Gastrocnemius medialis (tissue), 4 donors: Measurements from ENCODE around the gene ERC2. TPM values are rescaled to one million over a fixed set of nuclear protein-coding genes. Genes with fewer than 3 reads are reported as not detected.

ENCODE experiments used
- ATAC-seq, 2 donors: fragments of 150-250 bp; one replicate each; pipeline ENCODE4 v1.9.1; 2016
- DNase-seq, 2 donors: peaks; one replicate each; pipeline ENCODE4 v3.0.0-alpha.2; 2019
- H3K27ac ChIP-seq, 4 donors: fragments of 200-600 bp; sonication (generic); 1 replicate in 1 of 4; 2 replicates in 3 of 4; pipeline ENCODE4 v1.5.1; 2016 to 2018; ENCODE audit warnings: mild to moderate bottlenecking in 2 of 4, moderate library complexity in 1 of 4
- H3K27me3 ChIP-seq, 3 donors: fragments of 200-600 bp; sonication (generic) in 2 of 3; 1 replicate in 1 of 3; 2 replicates in 2 of 3; pipeline versions ENCODE4 v1.5.1 to v1.6.0; 2016 to 2019; ENCODE audit warnings: mild to moderate bottlenecking in 1 of 3, moderate library complexity in 1 of 3
- H3K36me3 ChIP-seq, 2 donors: fragments of 200-600 bp; sonication (generic) in 1 of 2; one replicate each; pipeline ENCODE4 v1.5.1; 2017 to 2018
- H3K4me1 ChIP-seq, 2 donors: fragments of 200-600 bp; sonication (generic) in 1 of 2; one replicate each; pipeline ENCODE4 v1.5.1; 2016 to 2017; ENCODE audit warnings: mild to moderate bottlenecking in 2 of 2
- H3K4me3 ChIP-seq, 4 donors: fragments of 200-600 bp; sonication (generic) in 3 of 4; 1 replicate in 1 of 4; 2 replicates in 3 of 4; pipeline ENCODE4 v1.5.1; 2016 to 2019; ENCODE audit warnings: mild to moderate bottlenecking in 2 of 4
- H3K9me3 ChIP-seq, 3 donors: fragments of 200-600 bp; sonication (generic) in 2 of 3; 1 replicate in 1 of 3; 2 replicates in 2 of 3; pipeline ENCODE4 v1.5.1; 2016 to 2019
- POLR2A ChIP-seq, 2 donors: fragments of 450-650 bp; IDR thresholded peaks; one replicate each; pipeline ENCODE4 v1.6.1; 2017; ENCODE audit warnings: antibody characterized with exemption in 2 of 2, mild to moderate bottlenecking in 2 of 2, moderate library complexity in 2 of 2
- in situ Hi-C, 4 donors: fragments of 200-750 bp; cut with MboI; loops; one replicate each; pipeline versions ENCODE4 v1.15.0 to v1.8.0; 2017; ENCODE audit warnings: low sequenced_read_pairs in 4 of 4
- intact Hi-C: fragments of 100-400 bp; cut with DNase I; formaldehyde crosslinking; loops from one replicate; pipeline ENCODE4 v1.15.1; 2023; ENCODE audit warnings: low total_unique reads
- total RNA-seq, 4 donors: library from RNA; depleted of rRNA; stranded (reverse); fragments of >200 nt; gene quantifications; one replicate each; pipeline versions ENCODE4 v1.1.0 to v1.2.3, GENCODE V29; 2016
- TF ChIP-seq, protein P1 (sequence below), 5 experiments: fragments of 450-650 bp in 3 of 5; fragments of 200-600 bp in 2 of 5; sonication (generic) in 2 of 5; IDR thresholded peaks in 4 of 5; conservative IDR thresholded peaks in 1 of 5; 1 replicate in 4 of 5; 2 replicates in 1 of 5; pipeline ENCODE4 v1.5.1; 2016 to 2019; ENCODE audit warnings: antibody characterized with exemption in 5 of 5, mild to moderate bottlenecking in 3 of 5, moderate library complexity in 3 of 5

Gene ERC2
- total RNA-seq, 4 donors from 2014 or later: not detected

DNA sequence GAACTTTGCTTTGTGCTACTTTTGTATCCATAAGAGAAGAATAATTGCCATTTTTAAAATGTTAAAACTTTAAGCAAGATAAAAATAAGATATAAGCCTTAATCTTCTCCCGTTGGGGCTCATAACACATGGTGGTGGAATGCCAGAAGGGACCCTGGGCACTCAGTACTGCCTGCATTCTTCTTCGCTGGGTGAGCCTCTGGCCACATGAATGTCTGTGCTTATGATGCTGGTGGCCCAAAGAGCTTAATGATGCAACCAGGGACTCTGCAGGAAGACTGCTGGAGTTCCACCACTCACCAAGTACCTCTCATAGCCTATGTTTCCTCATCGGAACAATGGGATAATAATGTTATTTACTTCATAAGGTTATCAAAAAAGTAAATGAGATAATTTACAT, 103.6 kb downstream of the ERC2 start:
- DNase-seq (no peak), ATAC-seq (no peak)
- Histone ChIP-seq H3K9me3 (no peaks in the 10 kb centered on the region), H3K27me3 (no peaks in the 10 kb centered on the region), H3K36me3 (no peaks in the 10 kb centered on the region), H3K4me3 (no peak overlapping the region), H3K4me1 (no peaks in the 10 kb centered on the region), H3K27ac (no peak overlapping the region)
- in situ Hi-C loops: no loop called here
- intact Hi-C loops: no loop called here
- TF ChIP-seq, protein P1, sequence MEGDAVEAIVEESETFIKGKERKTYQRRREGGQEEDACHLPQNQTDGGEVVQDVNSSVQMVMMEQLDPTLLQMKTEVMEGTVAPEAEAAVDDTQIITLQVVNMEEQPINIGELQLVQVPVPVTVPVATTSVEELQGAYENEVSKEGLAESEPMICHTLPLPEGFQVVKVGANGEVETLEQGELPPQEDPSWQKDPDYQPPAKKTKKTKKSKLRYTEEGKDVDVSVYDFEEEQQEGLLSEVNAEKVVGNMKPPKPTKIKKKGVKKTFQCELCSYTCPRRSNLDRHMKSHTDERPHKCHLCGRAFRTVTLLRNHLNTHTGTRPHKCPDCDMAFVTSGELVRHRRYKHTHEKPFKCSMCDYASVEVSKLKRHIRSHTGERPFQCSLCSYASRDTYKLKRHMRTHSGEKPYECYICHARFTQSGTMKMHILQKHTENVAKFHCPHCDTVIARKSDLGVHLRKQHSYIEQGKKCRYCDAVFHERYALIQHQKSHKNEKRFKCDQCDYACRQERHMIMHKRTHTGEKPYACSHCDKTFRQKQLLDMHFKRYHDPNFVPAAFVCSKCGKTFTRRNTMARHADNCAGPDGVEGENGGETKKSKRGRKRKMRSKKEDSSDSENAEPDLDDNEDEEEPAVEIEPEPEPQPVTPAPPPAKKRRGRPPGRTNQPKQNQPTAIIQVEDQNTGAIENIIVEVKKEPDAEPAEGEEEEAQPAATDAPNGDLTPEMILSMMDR (IDR thresholded peaks at IDR 0.05 in 4 of 5, conservative IDR thresholded peaks at IDR 0.05 in 1 of 5): no peak
- TF ChIP-seq POLR2A (IDR thresholded peaks at IDR 0.05): no peak

GRCh38 chr3:56363720-56364119, 104.5 kb downstream of the ERC2 start:
- ATAC-seq: no peak
- H3K27me3 ChIP-seq: no peaks in the 10 kb centered on the region
- H3K9me3 ChIP-seq: no peaks in the 10 kb centered on the region
- H3K4me3 ChIP-seq: no peak overlapping the region
- H3K27ac ChIP-seq: no peak overlapping the region
- intact Hi-C loops: no loop called here
- TF ChIP-seq, protein P1 (IDR thresholded peaks at IDR 0.05 in 4 of 5, conservative IDR thresholded peaks at IDR 0.05 in 1 of 5): no peak
- TF ChIP-seq POLR2A (IDR thresholded peaks at IDR 0.05): no peak
- H3K4me1 ChIP-seq: no peaks in the 10 kb centered on the region
- H3K36me3 ChIP-seq: no peaks in the 10 kb centered on the region
- in situ Hi-C loops: no loop called here
- DNase-seq: no peak

DNA sequence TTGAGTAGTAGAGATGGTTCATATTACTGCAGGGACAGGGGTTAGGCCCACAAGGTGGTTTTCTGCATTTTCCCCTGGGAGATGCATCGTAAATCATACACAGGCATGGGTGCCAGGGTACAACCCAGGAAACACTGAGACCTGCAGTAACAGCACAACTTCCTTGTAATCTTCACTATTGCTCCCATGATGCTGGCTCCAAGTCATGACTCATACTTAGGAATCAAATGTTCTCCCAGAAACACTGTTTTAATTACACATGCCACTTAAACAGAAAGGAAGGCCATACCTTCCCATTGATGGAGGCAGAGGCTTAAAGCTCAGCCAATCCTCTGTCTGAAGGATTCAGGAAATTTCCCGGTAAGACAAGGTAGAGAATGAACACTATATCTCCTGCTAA, 106.5 kb downstream of the ERC2 start:
- ATAC-seq (no peak), DNase-seq (no peak)
- Histone ChIP-seq H3K36me3 (no peaks in the 10 kb centered on the region), H3K4me1 (no peaks in the 10 kb centered on the region), H3K9me3 (no peaks in the 10 kb centered on the region), H3K27me3 (no peaks in the 10 kb centered on the region), H3K27ac (no peak overlapping the region), H3K4me3 (no peak overlapping the region)
- in situ Hi-C loops: no loop called here
- TF ChIP-seq POLR2A (IDR thresholded peaks at IDR 0.05): no peak
- TF ChIP-seq, protein P1 (IDR thresholded peaks at IDR 0.05 in 4 of 5, conservative IDR thresholded peaks at IDR 0.05 in 1 of 5): no peak
- intact Hi-C loops: no loop called here

DNA sequence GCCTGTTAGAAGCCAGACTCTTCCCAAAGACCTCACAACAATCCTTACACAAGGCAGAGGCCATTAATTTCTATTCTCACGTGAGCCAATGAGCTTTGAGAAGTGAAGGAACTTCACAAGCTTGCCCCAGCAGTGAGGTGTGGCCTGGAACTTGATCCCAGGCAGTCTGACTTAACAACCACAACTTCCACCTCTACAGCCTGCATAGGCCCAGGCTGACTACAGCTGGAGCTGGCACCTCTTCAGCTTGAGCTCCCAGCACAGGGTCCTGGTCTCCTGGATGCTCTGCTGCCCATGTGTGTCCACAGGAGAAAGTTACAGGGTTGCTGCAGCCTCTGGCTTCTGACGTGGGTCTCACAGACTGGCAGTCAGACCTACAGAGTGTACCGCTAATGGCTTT, 111.0 kb downstream of the ERC2 start:
- Histone ChIP-seq H3K4me1 (no peaks in the 10 kb centered on the region), H3K4me3 (no peak overlapping the region), H3K9me3 (no peaks in the 10 kb centered on the region), H3K36me3 (no peaks in the 10 kb centered on the region), H3K27ac (no peak overlapping the region), H3K27me3 (no peaks in the 10 kb centered on the region)
- ATAC-seq: no peak
- TF ChIP-seq, protein P1 (IDR thresholded peaks at IDR 0.05 in 4 of 5, conservative IDR thresholded peaks at IDR 0.05 in 1 of 5): no peak
- TF ChIP-seq POLR2A (IDR thresholded peaks at IDR 0.05): no peak
- in situ Hi-C loops (no loop called here), intact Hi-C loops (no loop called here)
- DNase-seq: no peak

- TF ChIP-seq, protein P1 (IDR thresholded peaks at IDR 0.05 in 4 of 5, conservative IDR thresholded peaks at IDR 0.05 in 1 of 5): no peak
- TF ChIP-seq POLR2A (IDR thresholded peaks at IDR 0.05): no peak
- intact Hi-C loops: no loop called here
- Histone ChIP-seq H3K4me3 (no peak overlapping the region), H3K4me1 (no peaks in the 10 kb centered on the region), H3K27me3 (no peaks in the 10 kb centered on the region), H3K9me3 (no peaks in the 10 kb centered on the region), H3K27ac (no peak overlapping the region), H3K36me3 (no peaks in the 10 kb centered on the region)
- DNase-seq (no peak), ATAC-seq (no peak)
- in situ Hi-C loops: no loop called here
Measured at GRCh38 chr3:56356808-56357207, 111.5 kb downstream of the ERC2 start.
